ENCODE measurements around the gene XIAP. TPM values are rescaled to one million over a fixed set of nuclear protein-coding genes. Genes with fewer than 3 reads are reported as not detected.
A peak's percentile ranks its signal among the peaks of the same experiment; 100 is the strongest.

The XIAP gene
- polyA plus RNA-seq, 3 donors, result 2.1 to 10.0 (median 5.8) TPM

GRCh38 chrX:123873956-123874355 is 14.1 kb downstream of the XIAP start:
- no peak overlapping the region for H2AFZ ChIP-seq (ENCODE audit: insufficient read depth, low read depth, low read length, poor library complexity, severe bottlenecking)
- peak overlapping the region in 1 of 2 donors; percentile 26 for H3K27ac ChIP-seq (ENCODE audit: low read depth in 1 of 2, low read length in 2 of 2)
- no peak for TF ChIP-seq CTCF (IDR thresholded peaks at IDR 0.05)
- WGBS (ENCODE audit: insufficient coverage), result no CpG with 5 or more reads among the region's 1 CpG
- H3K9ac ChIP-seq (ENCODE audit: insufficient read depth, low read length, poor library complexity, severe bottlenecking), result no peak overlapping the region
- no peak overlapping the region for H3K4me3 ChIP-seq (replicated peaks in 1 of 3; ENCODE audit: low read depth in 2 of 3, low read length in 3 of 3)
- H3K9me3 ChIP-seq (replicated peaks in 1 of 2; ENCODE audit: control insufficient read depth in 1 of 2, insufficient read depth in 1 of 2, low read length in 2 of 2), result no peaks in the 10 kb centered on the region
- H3K4me1 ChIP-seq (ENCODE audit: control insufficient read depth in 1 of 2, insufficient read depth in 2 of 2, low read length in 2 of 2), result peaks cover 45 to 59% of the 10 kb centered on the region in 2 donors
- Mint-ChIP-seq H3K4me1 (peaks cover 43% of the 10 kb centered on the region), H3K9me3 (peaks cover 0 to 3% (median 0%) of the 10 kb centered on the region in 7 donors), H3K27ac (peak overlapping the region in 3 of 7 donors; percentile 7 to 70 (median 46)), H3K36me3 (peaks cover 2 to 14% of the 10 kb centered on the region in 2 donors), H3K27me3 (ENCODE audit: low read depth in 3 of 3) (peaks cover 0 to 12% (median 0%) of the 10 kb centered on the region in 3 donors), H3K4me3 (no peak overlapping the region)
- peak in 1 of 3 donors; percentile 15 for DNase-seq
- H3K79me2 ChIP-seq (ENCODE audit: insufficient read depth, low read length), result peaks cover 82% of the 10 kb centered on the region
- H3K27me3 ChIP-seq (ENCODE audit: control insufficient read depth in 2 of 2, insufficient read depth in 2 of 2, low read length in 2 of 2), result no peaks in the 10 kb centered on the region
- no peak overlapping the region for H3K4me2 ChIP-seq (replicated peaks; ENCODE audit: extremely low read depth, low read length, poor library complexity, severe bottlenecking)
- intact Hi-C loops (cut with micrococcal nuclease), result no loop called here
- peaks cover 3 to 5% of the 10 kb centered on the region in 2 donors for H3K36me3 ChIP-seq (replicated peaks in 1 of 2; ENCODE audit: control insufficient read depth in 1 of 2, insufficient read depth in 2 of 2, low read length in 2 of 2)
- no peaks in the 10 kb centered on the region for H4K20me1 ChIP-seq (ENCODE audit: insufficient read depth, low read length)

- no peaks in the 10 kb centered on the region for H3K27me3 ChIP-seq (ENCODE audit: control insufficient read depth in 2 of 2, insufficient read depth in 2 of 2, low read length in 2 of 2)
- peaks cover 31 to 46% of the 10 kb centered on the region in 2 donors for H3K4me1 ChIP-seq (ENCODE audit: control insufficient read depth in 1 of 2, insufficient read depth in 2 of 2, low read length in 2 of 2)
- no peaks in the 10 kb centered on the region for H4K20me1 ChIP-seq (ENCODE audit: insufficient read depth, low read length)
- peaks cover 32% of the 10 kb centered on the region for H3K4me1 Mint-ChIP-seq
- H3K27me3 Mint-ChIP-seq (ENCODE audit: low read depth in 3 of 3), result peaks cover 0 to 8% (median 0%) of the 10 kb centered on the region in 3 donors
- no peak overlapping the region for H3K4me3 Mint-ChIP-seq
- no peak overlapping the region for H3K27ac ChIP-seq (ENCODE audit: low read depth in 1 of 2, low read length in 2 of 2)
- H3K36me3 Mint-ChIP-seq, result peaks cover 5 to 9% of the 10 kb centered on the region in 2 donors
- H3K4me3 ChIP-seq (replicated peaks in 1 of 3; ENCODE audit: low read depth in 2 of 3, low read length in 3 of 3), result no peak overlapping the region
- H3K27ac Mint-ChIP-seq, result peak overlapping the region in 1 of 7 donors; percentile 19
- WGBS (ENCODE audit: insufficient coverage), result no CpG with 5 or more reads among the region's 2 CpGs
- H2AFZ ChIP-seq (ENCODE audit: insufficient read depth, low read depth, low read length, poor library complexity, severe bottlenecking), result no peak overlapping the region
- DNase-seq, result no peak
- peaks cover 3 to 5% of the 10 kb centered on the region in 2 donors for H3K36me3 ChIP-seq (replicated peaks in 1 of 2; ENCODE audit: control insufficient read depth in 1 of 2, insufficient read depth in 2 of 2, low read length in 2 of 2)
- intact Hi-C loops (cut with micrococcal nuclease), result no loop called here
- no peak for TF ChIP-seq CTCF (IDR thresholded peaks at IDR 0.05)
- H3K9me3 ChIP-seq (replicated peaks in 1 of 2; ENCODE audit: control insufficient read depth in 1 of 2, insufficient read depth in 1 of 2, low read length in 2 of 2), result no peaks in the 10 kb centered on the region
- no peak overlapping the region for H3K9ac ChIP-seq (ENCODE audit: insufficient read depth, low read length, poor library complexity, severe bottlenecking)
- H3K9me3 Mint-ChIP-seq, result peaks cover 0 to 3% (median 0%) of the 10 kb centered on the region in 7 donors
- peaks cover 90% of the 10 kb centered on the region for H3K79me2 ChIP-seq (ENCODE audit: insufficient read depth, low read length)
- no peak overlapping the region for H3K4me2 ChIP-seq (replicated peaks; ENCODE audit: extremely low read depth, low read length, poor library complexity, severe bottlenecking)
Observed at GRCh38 chrX:123876177-123876576, 16.3 kb downstream of the XIAP start.

Data from CD14-positive monocyte (primary cell).